ENCODE results near the gene KLF13.

The KLF13 gene

GRCh38 chr15:31400222-31400927, 73.7 kb downstream of the KLF13 start:
- no peak overlapping the region for H3K4me3 ChIP-seq (replicated peaks; ENCODE audit: low read depth, low read length)
- TF ChIP-seq CTCF (IDR thresholded peaks at IDR 0.05; ENCODE audit: low read length, missing control alignments) = no peak
- no peak for DNase-seq (ENCODE audit: low read depth)

GRCh38 chr15:31401282-31401681, 74.6 kb downstream of the KLF13 start:
- DNase-seq (ENCODE audit: low read depth) = no peak
- no peak for TF ChIP-seq CTCF (IDR thresholded peaks at IDR 0.05; ENCODE audit: low read length, missing control alignments)
- H3K4me3 ChIP-seq (replicated peaks; ENCODE audit: low read depth, low read length) = no peak overlapping the region

- no peak overlapping the region for H3K4me3 ChIP-seq (replicated peaks; ENCODE audit: low read depth, low read length)
- TF ChIP-seq CTCF (IDR thresholded peaks at IDR 0.05; ENCODE audit: low read length, missing control alignments) = no peak
- no peak for DNase-seq (ENCODE audit: low read depth)
Observed at GRCh38 chr15:31402003-31402402, 75.4 kb downstream of the KLF13 start.

- DNase-seq (ENCODE audit: low read depth) = peak; percentile 94
- no peak overlapping the region for H3K4me3 ChIP-seq (replicated peaks; ENCODE audit: low read depth, low read length)
- TF ChIP-seq CTCF (IDR thresholded peaks at IDR 0.05; ENCODE audit: low read length, missing control alignments) = no peak
Observed at GRCh38 chr15:31402511-31403056, 75.9 kb downstream of the KLF13 start.

- H3K4me3 ChIP-seq (replicated peaks; ENCODE audit: low read depth, low read length) = no peak overlapping the region
- DNase-seq (ENCODE audit: low read depth) = no peak
- no peak for TF ChIP-seq CTCF (IDR thresholded peaks at IDR 0.05; ENCODE audit: low read length, missing control alignments)
Observed at GRCh38 chr15:31403096-31403495, 76.5 kb downstream of the KLF13 start.

- no peak overlapping the region for H3K4me3 ChIP-seq (replicated peaks; ENCODE audit: low read depth, low read length)
- peak; percentile 75 for DNase-seq (ENCODE audit: low read depth)
- TF ChIP-seq CTCF (IDR thresholded peaks at IDR 0.05; ENCODE audit: low read length, missing control alignments) = no peak
Observed at GRCh38 chr15:31403606-31404005, 77.0 kb downstream of the KLF13 start.

- no peak for TF ChIP-seq CTCF (IDR thresholded peaks at IDR 0.05; ENCODE audit: low read length, missing control alignments)
- no peak overlapping the region for H3K4me3 ChIP-seq (replicated peaks; ENCODE audit: low read depth, low read length)
- no peak for DNase-seq (ENCODE audit: low read depth)
Observed at GRCh38 chr15:31404345-31404744, 77.7 kb downstream of the KLF13 start.

Measured in fibroblast of pulmonary artery (primary cell).